HS-5 (cell line): ENCODE results near the gene ERF.

ENCODE experiments used
- DNase-seq: peaks from one replicate; pipeline ENCODE4 v3.0.0-alpha.2; 2012; ENCODE audit warnings: low read depth

The ERF gene

DNA sequence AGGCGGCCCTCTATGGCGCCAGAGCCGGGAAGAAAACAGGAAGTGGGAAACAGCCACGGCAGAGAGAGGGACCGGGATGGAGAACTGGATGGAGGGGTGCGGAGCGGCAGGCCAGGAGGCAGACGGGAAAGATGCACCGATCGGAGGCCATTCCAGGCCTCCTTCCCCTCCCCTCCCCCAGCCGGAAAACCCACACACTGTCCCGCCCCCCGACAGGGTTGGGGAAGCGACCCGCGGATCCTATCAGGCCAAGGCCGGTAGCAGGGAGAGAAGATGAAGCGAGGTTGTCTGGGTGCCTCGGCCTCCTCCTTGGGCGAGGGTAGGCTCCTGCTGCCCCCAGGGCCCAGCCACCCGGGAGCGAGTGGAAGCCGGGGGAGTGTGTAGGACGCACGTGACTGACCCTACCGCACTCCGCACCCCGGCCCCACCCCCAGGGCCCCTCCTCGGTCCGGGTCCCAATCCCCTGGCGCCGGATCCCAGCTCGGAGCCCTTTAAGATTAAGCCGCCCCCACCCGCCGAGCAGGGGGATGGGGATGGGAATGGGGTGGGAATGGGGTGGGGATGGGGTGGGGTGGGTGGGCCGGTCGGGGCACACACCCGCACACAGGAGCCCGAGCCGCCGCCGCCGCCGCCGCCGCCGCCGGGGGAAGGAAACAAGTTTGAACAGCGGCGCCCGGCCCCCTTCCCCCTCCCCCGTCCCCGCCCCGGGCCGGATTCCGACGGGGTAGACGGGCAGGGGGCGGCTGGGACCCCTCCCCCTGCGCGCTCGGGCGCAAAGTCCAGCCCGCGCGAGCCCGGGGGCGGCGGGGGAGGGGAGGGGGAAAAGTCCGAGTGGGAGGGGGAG lies 1.5 kb downstream of the ERF start:
- no peak for DNase-seq

DNA sequence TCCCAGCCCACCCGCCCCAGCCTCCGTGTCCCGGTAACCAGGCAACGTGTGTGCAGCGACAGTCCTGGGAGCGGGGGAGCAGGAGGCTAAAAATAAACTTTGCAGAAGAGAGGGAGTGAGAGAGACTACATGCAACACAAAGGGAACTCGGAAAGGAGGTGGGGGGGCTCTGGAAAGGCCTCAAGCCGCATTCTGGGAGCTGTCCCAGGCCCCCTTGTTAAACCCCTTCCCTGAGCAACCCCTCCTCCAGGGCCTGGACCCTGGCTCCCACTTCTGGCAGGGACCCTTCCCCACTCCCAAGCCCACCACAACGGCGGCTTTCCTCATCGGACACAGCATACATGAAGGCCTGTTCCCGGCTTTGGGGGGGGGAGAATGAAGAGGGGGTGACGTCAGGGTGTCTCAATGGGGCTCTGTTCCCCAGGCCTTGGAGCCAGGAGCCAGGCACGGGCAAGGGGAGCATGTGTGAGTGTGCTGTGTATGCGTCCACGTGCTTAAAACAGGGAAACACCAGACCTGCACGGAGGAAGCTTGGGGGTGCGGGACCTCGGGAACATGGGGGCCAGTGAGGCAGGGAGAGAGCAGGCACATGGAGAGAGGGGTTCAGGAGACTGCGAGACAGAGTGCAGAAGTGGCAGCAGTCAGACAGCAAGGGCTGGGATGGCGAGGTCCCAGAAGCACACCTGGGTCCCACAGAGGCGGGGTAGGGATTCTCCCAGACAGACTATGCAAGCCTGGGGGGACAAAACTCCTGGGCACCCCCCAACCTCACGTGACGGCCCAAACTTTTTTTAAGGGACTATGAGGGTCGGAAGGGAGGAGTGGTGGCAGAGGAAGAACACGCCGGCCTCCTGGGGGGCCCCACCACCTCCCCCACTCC lies 2.3 kb downstream of the ERF start:
- DNase-seq, result no peak

DNA sequence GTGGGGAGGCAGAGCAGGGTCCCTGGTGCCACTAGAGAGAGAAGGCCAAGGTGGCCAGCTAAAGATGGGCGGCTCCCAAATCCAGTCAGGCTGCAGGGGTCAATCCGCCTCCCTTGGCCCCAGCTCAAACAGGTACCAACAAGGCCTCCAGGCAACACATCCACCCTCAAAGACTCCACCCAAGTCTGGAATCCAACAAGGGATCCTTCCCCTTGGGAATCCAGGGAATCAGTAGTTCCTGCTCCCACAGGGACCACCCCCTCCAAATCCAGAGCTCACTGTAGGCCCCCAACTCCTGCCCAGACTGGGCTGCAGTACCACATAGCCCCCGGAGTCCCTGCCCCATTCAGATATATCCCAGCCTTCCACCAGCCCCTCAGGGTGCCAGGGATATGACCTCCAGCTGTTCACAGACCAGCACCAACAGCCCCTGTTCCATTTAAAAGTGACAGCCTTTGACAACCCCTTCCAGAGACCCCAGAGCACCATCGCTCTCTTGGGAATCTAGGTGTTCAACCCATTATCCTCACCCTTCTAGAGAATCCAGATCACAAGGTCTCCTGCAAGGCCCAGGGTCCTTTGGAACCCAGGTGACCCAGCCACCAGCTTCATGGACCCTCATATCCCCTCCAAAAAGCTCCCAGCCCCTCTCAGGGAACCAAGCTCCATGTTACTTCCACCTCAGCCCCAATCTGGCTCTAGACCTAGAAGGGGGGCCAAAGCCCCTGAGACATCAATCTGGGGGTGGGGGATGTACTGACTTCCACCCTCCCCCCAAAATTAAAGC lies 3.2 kb downstream of the ERF start:
- no peak for DNase-seq

DNA sequence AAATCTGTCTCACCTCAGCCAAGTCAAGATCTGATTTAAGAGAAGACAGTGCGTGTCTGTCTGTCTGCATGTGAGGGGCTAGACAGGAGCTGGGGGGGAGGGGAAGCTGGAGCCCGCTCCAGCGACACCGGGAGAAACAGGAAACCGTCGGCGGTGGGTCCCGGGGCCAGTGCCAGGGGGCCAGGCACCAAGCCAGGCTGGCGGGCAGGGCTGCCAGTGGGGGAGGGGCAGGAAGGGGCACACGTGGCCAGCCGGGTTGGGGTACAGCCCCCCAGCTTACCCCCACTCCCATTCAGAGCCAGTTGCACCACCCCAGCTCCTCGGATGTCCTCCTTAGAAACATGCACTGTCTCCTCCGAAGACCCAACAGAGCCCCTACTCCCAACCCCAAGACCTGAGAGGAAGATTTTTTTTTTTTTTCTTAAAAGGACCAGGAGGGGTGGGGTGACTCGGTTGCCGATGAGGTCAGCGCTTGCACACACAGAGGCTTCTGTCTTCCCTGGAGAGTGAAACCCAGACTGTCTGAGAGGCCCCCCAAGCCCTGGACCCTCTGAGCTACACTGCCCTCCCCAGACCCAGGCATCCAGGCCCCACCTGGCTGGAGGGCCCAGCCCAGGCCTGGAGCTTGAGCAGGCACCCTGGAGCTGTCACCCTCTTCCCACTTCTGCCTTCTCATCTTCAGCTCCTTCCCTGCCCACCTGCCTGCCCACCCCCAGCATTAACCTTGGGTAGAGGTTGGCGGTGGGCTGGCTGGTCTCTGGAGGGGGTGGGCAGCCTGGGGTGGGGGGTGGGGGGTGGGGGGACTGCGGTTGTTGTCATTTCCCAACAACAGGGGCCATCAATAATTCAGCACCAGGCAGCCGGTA lies 4.0 kb downstream of the ERF start:
- DNase-seq, result no peak

DNA sequence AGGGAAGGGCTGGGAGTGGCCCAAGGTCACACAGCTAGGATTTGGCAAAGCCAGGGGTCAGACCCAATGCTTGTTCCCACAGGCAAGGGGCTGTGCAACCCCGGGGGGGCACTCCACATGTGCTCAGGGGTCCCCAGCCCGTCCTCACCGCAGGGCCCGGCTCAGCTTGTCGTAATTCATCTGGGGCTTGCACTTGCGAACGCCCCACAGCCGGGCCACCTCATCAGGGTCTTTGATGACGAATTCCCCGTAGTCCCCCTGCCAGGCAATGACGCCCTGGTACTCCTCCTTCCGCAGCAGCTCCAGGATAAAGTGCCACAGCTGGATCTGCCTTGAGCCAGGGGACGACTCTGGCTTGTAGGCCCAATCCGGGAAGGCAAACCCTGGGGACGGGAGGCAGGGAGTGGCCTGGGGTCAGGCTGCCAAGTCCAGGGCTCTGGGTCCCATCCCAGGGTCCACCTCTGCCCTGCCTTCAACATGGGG lies 4.7 kb downstream of the ERF start:
- DNase-seq, result no peak

DNA sequence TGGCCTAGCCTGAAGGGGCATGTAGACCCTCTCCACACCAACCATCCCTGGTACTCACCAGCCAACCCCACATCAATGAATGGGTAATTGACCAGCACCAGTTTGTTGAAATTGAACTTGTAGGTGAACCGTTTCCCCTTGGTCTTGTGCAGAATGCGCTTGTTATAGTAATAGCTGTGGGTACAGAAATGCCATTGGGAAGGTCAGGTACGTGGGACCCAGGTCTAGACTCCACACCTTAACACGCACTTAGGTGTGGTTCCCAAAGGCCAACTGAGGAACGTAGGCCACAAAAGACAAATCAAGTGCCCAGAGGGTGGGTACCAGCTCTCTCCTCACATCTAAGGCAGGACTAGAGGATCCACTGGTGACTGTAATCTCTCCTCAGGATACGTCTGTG lies 5.2 kb downstream of the ERF start:
- DNase-seq, result no peak

DNA sequence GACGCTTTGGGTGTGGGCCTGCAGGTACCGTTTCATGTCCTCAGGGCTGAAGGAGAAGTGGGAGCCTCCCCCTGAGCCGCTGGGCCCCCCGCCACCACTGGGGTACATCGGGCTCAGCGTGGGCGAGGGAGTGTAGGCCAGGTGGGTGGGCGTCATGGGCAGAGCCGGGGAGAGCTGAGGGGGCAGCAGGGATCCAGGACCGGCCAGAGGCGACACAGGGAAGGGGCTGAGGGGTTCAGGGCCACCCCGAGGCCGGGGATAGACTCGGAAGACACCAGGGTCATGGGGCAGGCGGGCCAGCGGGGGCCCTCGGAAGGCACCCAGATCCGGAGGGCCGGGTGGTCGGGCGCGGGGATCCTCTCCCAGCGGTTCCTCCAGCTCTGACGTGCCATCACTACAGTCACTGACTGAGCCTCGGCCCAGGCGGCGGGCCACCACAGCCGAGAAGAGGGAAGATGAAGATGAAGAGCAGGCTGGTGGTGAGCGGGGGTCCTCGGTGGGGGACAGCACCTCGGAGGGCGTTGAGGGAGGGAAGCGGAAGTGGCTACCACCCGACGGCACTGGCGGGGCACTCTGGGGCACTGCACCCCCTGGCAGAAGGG lies 5.7 kb downstream of the ERF start:
- no peak for DNase-seq

DNA sequence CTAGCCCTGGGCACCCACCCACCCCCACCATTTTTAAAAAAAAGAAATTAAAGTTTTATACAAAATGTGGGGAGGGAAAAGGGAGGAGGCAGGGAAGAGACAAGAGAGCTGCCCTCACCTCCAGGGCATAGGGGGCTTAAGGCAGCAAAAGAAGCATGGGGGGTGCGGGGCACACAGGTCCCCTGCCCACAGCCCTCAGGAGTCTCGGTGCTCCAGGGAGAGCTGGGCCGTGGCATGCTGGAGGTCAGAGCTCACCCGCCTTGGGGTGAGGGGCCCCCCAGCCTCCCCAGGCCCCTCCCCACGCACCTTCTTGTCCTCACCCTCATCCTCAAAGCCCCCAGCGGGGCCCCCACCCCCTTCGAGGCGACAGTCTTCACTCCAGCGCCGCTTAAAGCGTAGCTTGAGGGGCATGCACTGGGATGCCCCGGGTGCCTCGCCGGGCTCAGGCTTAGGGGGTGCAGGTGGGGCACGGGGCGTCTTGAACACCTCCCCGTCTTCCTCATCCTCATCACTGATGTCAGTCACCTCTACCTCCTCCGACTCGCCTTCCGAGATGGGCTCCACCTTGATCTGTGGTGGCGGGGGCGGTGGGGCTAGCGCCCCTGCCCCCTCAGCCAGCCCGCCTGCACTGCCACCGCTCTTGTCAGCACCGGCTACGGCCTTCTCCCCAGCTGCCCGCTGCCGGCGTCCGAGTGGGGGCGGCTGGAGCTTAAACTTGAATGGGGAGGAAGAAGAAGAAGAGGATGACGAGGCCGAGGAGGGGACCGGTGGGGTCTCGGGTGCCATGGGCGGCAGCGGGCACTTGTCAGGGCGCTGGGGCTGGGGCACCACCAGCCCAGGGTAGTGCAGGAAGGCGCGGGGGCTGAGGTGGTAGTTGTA lies 6.4 kb downstream of the ERF start:
- no peak for DNase-seq

DNA sequence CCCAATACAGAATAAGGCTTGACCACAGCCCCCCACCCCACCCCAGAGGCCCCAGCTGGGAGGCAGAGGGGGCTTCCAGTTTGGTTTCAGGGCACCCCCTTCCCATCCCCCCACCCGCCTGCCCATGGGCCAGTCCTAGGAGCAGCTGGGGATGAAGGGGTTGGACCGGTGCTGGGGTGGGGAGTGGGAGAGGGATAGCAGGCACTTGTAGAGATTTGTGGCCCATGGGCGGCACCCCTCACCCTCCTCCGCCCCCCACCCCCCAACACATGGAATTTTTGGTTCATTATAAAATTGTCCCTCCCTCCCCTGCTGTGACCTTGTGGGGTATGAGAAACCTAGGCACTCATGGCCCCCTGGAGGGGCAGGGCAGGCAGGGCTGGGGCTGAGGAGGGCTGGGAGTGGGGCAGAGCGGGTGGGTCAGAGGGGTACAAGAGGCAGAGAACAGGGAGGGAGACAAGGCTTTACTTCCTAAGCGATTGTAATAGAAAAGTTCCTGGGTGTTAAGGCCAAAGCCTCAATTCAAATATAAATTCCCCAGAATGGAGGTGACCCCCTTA lies 7.2 kb downstream of the ERF start:
- DNase-seq, result no peak

DNA sequence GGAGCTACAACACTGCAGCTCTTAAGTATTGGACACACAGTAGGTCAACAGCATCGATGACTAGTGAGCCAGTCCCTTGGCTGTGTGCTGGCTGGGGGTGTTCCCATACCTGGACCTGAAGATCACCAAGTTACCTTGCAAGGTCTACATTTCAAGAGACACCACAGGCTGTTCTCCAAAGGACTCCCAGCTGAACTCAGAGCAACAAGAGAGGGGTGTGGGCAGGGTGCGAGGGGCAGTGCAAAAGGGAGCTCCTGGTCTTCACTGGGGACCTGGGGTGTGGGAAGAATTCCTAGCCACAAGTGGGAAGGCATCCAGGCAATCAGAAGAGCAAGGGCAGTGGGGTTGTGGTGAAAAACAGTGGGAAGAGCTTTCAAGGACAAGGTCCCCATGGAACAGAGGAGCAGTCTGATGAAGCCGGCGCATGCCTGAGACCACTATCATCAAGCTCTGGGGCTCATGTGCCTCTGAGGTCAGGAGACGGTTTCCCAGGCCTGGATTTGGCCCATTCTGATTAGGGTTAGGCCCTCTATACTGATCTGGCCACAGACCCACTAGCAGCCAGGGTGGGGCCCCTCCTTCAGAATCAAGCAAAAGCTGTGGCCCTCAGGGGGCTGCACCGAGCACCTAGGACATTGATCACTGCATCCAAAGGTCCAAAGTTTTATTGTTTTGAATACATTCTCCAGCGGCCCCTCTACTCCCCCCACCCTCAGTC lies 7.8 kb downstream of the ERF start:
- DNase-seq, result no peak

DNA sequence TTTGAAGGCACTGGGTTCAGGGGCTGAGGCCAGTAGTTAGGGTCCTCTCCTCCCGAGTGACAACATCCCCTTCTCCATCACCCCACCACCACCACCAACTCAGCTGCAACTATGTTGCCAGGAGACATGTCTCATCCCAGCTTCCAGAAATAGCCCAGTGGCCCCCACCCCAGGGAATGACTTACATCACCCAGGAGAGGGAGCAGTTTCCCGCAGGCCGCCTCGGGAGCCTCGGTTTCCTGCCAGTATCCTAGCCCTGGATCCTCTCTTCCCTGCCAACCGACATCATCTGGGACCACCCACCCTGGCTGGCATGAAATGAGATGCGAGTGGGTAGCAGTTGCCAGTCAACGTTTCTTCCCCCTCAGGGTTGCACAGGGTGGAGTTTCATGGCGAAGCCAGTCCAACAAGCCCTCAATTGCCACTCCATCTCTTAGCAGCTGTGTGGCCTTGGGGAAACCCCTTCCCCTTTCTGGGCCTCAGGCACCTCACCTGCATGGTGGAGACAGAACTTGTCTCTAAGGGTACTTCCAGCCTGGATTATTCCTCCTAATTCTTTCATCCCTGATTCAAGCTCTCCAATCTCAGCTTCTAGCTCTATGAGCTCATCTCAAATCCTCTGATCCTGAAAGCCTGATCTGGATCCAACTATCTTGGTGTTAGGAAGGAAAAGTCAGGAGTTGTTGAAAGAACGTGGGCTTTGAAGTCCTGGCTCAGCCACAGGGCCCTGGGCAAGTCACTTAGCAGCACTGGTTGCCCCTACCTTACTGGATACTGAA lies 8.6 kb downstream of the ERF start:
- no peak for DNase-seq

DNA sequence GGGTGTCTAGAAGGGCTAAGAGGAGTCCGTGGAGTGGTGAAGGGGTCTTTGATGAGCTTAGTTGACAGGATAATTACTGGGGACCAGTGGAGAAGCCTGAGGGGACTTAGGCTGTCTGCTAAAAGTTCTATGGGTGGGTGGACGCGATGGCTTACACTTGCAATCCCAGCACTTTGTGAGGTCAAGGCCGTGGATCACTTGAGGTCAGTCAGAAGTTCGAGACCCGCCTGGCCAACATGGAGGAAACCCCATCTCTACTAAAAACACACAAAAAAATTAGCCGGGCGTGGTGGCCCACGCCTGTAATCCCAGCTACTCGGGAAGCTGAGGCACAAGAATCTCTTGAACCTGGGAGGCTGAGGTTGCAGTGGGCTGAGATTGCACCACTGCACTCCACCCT lies 9.7 kb downstream of the ERF start:
- DNase-seq, result no peak

DNA sequence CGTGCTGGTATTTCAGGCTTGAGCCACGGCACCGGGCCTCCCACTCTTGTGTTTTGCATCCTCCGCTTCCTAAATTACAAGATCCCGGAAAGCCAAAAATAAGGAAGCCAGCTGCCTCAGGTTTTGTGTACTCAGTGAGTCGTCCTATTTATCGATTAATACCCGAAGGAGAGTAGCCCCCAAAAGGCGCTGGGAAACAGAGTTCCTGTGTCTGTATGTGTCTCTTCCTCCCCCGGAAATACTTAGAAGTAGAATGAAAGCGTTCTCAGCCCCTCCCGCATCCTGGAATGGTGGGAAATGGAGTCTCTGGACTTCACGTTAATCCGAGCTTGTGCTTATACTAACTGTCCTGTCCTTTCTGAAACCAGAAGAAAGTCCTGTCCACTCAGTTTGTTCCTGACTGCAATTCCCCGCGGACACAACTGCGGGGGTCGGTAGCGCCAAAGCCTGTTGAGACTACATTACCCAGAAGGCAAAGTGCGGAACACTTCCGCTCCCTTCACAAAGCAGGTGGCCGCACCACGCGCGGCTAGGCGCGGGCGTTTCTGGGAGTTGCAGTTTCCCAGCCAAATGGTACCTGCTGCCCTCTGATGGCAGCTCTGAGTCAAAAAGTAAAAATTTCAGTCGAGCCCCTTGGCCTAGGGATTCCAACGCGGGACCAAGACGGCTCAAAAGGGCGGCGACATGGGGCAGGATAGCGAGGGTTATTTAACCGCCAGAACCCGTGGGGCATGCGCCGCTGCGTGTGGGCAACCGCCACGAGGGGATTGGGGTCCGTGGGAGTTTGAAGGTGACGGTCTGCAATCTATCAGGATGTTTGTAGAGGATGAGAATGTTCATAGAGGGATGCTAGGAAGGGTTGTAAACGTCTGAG lies 10.3 kb downstream of the ERF start:
- peak; percentile 86 for DNase-seq

DNA sequence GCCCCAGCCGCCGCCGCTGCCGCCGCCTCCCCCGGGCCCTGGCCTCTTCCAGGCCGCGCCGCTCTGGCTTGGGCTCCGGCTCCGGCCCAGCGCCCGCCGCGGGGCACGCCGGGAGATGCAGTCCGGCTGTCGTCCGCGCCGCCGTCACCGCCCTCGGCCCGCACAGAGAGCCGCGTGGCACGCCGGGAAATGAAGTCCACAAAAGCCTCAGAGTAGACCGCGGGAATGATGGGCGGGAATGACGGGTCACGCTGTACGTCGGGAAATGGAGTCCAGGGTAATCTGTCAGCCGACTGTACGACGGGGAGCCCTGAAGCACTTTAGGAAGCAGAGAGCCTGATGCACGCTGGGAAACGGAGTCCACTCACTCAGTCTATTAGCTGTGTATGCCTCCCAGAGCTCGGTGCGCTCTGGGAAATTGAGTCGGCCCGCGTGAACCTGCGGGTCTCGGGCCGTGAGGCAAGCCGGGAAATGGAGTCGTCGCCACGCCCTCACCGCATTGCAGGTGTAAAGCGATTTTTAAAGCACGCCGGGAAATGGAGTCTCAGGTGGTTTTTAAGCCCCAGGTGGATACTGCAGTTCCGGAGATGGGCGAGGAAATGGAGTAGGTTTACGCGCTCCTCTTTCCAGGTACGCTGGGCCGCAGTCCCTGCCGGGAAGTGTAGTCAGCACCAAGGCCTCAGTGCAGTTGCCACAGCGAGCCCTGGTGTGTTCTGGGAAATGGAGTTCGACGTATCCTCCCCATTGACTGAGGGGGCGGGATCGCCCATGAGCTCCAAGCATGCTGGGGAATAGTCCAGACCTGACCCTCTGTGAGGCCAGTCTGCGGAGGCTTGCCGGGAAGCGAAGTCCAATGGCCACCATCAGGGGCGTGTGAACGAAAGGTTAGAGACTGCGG lies 12.2 kb downstream of the ERF start, which contains the start of gene GSK3A:
Gene GSK3A (minus strand): TSS at position 91 of the 898 bp plus-strand sequence. CDS start 137 bp downstream, outside the sequence.
- DNase-seq, result peak; percentile 94

DNA sequence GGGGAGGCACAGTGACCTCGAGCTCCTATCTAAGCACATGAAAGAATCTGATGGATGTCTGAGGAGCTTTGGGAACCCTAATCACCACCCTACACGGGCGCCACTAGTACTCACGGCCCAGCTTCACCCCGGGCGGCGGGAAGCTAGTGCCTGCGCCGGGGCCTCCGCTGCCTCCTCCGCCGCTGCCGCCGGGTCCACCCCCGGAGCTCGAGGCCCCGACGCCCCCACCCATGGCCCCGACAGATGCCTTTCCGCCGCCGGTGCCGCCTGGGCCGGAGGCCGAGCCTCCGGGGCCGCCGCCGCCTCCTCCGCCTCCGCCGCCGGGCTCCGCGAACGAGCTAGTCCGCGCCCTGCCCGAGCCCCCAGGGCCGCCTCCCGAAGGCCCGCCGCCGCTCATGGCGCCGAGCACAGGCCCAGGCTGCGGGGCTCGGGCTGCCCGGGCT lies 12.8 kb downstream of the ERF start:
- no peak for DNase-seq

DNA sequence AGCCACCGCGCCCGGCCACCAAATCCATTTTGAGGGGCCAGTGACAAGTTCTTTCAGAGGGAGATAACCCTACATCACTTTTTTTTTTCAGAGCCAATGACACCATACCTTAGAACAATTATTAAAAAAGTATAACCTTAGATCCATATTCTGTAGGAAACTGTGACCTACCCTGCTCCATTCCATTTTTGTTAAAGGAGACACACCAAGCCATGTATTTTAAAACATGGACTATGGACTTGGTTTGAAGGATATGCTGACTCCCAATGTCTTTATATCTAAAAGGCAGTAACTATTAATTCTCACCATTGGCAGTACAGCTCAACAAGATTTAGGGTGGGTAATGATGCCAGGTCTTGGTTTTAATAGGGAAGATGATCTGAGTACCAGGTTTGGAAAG lies 13.6 kb downstream of the ERF start:
- DNase-seq, result no peak
